ENCODE data around the gene NKX6-1. TPM values are rescaled to one million over a fixed set of nuclear protein-coding genes. Genes with fewer than 3 reads are reported as not detected.
A peak's percentile ranks its signal among the peaks of the same experiment; 100 is the strongest.

Gene NKX6-1
- total RNA-seq, 1 experiment from 2014 or later = 0.86 TPM

DNA sequence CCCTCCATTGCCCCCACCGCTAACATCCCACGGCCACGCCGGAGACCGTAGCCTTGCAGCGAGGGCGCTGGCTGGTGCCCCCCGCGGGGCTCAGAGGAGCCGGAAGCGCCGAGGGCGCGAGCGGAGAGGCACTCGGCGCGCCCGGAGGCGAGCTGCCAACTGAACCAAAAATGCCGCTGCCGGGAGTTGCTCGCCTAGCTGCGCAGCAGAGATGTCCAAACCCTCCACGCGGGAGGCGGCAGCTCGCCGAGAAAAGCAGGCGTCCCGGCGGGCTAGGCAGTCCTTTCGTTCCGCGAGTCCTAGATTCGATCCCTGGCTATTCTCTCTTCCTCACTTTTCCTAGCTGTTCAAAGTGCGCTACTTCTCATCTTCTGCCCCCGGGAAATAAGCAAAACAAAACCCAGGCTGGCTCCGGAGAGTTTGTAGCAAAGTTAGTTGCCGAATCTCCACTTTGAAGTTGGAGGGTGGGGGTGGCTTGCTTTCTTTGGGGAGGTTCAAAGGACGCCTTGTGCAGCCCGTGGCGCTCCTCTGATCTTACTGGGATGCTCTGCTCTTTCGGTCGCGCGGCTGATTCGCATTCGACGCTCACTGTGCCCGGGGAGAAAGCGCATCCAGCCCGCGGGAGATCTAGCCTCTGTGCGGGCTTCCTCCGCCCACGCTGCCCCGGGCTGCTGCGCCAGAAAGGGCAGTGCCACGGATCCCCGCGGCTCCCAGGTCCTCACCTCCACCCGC is 723 bp downstream of the NKX6-1 start:
- peak; percentile 36 for DNase-seq (ENCODE audit: low read depth)

DNA sequence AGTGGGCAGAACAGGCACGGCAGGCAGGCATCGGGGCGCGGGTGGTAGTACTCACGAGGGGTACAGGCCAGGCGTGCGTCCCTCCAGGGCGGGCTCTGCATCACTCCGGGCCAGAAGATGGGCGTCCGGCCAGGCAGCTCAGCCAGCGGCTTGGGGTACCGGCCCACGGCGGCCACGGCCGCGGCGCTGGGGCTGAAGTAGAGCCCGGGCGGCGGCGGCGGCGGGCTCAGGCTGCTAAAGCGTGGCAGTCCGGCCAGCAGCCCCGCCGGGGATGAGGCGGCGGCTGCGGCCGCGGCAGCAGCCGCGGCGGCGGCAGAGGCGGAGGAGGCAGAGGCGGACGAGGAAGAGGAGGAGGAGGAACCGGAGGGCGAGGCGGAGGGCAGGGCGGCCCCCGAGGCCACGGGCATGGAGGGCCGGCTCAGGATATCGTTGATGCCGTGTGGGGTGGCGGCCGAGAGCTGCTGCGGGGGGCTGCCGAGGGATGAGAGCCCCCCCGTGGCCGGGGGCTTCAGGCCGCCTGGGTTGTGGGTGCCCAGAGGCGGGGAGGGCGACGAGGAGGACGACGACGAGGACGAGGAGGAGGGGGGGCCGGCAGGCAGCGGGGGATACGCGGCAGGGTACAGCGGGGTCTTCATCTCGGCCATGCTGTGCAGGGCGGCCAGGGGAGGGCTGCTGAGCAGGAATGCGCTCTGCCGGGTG is 1.4 kb downstream of the NKX6-1 start:
- DNase-seq (ENCODE audit: low read depth) = no peak

DNA sequence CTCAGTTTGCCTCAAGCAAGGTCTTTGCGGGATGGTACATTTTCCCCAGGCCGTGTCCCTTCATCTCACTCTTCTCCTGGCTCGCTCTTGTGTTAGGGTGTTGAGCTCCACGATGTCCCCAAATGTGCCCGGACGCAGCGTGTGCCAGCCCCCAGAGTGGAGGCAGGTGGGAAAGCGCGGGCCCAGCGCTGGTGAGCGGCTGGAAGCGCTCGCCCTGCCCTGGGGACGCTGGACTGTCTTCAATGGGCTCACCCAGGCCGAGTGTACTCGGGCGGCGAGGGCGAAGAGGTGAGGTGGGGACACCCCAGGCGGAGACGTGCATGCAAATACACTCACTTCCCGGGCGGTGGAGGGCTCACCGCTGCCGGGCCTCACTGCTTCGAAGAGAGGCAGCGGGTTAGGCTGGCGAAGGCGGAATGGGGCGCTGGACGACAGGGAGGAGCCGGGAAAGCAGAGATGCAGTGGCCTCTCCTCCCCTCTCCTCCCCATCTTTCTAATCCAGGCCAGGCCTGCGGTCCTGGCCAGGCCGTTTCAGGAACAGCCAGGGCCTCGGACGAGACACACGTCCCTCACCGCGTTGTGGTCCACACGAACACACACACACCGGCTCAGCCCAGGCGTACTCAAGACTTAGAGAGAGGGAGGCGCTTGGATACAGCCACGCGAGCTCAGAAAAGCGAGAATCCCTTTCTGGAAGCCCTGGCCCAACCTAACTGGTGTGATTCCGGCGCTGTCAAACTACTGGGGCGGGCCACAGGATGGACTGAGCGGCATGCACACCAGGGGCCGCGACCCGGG is 2.2 kb downstream of the NKX6-1 start:
- DNase-seq (ENCODE audit: low read depth) = no peak

DNA sequence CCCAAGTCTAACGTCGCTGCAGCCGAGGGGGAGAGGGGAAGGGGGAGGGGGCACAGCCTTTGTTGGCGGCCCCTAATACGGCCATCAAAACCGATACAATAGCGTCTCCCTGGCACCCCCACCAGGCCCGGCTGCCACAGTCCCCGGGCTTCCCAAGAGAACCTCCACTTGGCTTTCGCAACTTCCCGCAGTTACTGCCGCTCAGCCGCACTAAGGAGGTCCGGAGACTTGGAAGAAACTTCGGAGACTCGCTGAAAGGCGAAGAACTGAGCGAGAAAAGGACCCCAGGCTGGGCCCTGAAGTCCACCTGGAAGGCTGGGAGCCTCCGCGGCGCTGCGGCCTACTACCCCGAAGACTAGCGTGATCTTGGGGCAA is 2.8 kb downstream of the NKX6-1 start:
- DNase-seq (ENCODE audit: low read depth) = no peak

DNA sequence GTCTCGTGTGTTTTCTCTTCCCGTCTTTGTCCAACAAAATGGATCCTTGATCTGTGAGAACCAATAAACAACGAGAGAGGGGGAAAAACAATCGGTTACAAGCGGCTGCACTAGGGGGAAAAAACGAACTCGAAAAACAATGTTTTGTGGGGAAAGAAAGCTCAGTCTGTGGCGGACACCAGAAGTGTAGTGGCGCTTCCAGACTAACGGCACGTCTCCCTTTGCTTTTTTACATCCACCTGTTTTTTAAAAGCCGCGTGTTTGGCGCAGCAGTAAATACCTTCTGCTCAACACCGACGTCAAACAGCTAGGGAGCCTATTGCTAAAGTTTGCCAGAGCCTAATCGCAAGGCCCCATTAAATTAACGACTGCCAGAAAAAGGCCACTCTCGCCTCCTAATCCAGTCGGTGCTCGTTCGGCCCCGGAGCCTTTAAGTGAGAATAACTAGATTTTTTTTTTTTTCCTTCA is 3.3 kb downstream of the NKX6-1 start:
- no peak for DNase-seq (ENCODE audit: low read depth)

DNA sequence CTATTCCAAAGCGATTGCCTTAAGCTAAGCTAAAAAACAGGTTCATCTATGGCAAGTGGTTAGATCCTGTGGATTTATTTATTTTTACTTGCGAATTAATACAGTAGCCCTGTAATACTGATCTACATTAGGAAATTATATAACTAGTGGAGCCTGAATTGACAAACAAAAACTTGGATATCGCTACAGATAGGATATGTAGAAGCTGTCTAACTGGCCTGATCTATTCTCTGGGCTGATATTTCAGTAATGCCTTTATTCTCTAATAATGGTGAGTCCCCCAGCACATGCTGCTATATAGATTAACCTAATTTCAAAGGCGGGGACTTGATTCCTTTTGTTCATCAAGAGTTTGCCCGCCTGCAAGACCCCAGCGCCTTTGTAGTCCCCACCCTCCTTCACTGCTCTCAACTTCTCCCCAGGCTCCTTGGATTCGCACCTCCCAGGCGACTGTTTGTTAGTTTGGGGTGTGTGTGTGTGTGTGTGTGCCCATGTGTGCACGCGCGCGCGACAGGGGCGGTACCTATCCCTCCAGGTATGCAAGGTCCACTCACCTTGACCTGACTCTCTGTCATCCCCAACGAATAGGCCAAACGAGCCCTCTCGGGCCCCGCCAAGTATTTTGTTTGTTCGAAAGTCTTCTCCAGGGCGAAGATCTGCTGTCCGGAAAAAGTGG is 3.8 kb downstream of the NKX6-1 start:
- no peak for DNase-seq (ENCODE audit: low read depth)

DNA sequence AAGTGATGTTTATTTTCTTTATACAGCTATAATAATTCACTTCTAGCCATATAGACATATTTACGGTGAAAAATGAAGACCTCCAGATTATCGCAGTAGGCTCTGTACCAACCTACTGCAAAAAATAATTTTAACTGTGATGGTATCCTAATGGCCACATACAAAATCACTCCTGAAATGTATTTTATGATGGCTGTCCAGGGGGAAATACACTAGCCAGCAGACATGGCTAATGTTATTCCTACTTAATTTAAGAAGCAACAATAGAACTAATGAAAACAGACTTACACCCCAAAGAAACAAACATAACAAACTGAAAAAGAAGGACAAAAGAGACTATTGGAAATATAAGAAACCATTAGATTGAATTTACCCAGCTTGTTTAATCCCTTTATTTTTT is 4.6 kb downstream of the NKX6-1 start:
- DNase-seq (ENCODE audit: low read depth) = no peak

DNA sequence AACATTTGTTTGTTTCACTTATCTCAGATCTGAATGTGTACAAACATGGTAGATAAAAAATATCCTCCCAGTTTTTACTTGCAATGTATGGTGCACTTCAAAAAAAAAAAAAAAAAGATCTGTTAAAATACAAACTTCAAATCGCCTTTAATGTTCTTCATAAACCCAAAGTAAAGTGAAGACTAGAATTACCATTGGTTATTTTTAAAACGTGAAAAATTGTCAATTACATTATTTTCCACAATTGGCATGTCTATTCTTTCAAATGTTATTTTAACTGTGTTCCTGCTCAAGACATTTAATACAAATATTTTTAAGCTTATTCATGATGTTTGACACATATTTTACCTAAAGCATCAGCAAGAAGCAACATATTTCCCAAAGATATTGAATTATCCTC is 5.0 kb downstream of the NKX6-1 start:
- DNase-seq (ENCODE audit: low read depth) = no peak

DNA sequence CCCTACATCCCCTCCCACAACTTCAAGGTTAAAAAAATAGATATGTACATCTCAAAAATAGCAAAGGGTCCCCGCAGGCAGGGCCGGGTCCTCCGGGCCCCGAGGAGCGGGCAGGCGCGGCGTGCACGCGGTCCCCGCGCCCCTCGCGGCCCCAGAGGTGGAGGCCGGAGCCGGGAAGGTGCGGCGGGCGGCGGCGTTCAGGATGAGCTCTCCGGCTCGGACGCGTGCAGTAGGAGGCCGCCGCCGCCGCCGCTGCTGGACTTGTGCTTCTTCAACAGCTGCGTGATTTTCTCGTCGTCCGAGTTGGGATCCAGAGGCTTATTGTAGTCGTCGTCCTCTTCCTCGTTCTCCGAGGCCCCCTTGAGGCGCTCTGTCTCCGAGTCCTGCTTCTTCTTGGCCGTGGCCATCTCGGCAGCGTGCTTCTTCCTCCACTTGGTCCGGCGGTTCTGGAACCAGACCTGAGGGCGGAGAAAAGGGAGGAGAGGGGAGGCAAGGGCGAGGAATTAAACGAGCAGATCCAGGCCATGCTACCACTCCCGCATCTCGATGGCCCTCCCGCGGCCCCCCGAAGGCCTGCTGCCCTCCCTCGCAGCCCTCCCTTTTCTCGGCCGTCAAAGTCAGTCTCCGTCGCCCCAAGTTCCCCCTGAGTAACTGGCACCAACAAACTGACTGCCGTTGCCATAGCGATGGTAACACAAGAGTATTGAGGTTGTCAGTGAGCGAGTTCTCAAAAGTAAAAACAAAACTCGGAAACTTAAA is 5.8 kb downstream of the NKX6-1 start:
- no peak for DNase-seq (ENCODE audit: low read depth)

DNA sequence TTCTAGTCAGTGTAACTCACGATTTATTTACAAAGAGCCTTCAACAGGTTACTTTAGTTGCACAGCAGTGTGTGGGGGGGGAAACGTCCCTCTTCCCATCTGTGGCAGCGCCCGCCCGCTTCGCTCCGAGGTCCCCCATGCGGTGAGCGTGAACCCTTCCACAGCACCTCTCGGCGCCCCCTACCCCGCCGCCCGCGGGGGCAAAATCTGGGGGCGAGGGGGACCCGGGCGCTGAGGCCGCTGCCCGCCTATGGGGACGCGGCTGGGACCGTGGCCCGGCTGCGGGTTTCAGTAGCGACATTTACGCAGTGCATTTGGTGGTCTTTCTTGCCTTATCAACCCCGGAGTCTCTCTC is 6.4 kb downstream of the NKX6-1 start:
- DNase-seq (ENCODE audit: low read depth) = no peak

DNA sequence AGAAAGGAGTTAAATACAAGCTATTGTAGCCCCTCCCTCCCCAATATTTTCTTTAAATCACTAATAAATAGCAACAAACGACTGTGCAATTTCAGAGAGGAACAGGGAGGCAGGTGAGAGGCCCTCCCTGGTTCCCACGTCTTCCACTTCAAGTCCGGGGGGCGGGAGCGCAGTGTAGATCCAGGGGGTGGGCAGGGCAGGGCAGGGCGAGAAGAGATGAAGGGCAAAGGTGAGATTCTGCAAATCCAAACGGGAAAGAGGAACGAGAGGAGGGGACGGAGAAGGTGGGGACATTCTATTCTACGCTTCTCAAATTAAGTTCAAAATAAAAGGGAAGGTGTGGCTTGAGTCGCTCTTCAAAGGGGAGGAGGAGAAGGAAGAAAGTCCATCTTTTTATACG is 6.8 kb downstream of the NKX6-1 start:
- no peak for DNase-seq (ENCODE audit: low read depth)

DNA sequence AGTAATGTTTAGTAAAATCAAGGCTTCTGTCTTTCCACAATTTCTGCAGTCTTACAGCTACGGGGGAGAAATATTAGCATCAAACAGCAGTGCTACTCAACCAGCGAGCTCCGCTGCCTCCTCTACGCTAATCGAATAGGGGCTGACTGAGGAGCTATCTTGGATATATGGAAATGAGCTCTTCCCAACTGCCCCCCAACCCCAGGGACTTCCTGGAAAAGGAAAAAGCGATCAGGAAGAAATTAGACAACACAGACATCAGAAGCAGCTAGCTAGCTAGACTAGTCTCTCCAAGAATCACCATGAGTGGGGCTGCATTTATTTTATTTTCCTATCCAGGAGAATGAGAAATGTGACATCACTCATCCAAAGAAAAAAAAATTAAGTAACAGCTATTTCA is 7.6 kb downstream of the NKX6-1 start:
- DNase-seq (ENCODE audit: low read depth) = no peak

DNA sequence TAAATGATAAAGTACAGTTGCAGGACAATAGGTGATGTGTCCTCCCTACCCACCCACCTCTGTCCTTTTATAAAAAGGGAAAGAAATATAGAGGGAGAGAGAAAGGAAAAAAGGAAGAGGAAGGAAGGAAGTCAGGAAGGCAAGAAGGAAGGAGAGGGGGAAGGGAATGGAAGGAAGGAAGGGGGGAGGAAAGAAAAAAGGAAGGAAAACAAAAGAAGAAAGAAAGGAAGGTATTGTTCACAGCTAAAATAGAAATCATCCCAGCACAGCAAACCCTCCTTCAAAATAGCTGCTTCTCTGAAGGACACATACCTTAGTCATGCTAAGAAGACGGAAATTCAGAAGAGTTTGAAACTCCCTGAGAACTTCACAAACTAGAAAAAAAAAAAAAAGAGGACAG is 8.4 kb downstream of the NKX6-1 start:
- no peak for DNase-seq (ENCODE audit: low read depth)

DNA sequence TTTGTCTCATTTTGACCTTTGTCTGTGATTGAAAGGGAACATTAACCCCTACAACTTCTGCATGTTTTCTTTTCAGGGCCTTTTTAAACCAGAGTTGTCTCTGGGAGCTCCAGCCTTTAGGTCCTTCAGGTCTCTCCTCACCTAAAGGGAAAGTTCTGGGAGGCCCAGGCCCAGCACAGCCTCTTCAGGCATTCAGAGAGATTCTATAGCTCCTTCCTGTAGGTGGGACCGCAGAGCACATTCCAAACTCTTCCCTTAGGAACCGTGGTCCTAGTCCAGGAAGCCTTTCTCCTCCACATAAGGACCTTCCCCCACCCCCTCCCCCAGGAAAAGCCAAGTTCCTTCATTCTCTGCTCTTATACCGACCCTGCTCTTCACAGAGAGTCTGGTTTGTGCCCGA is 14.9 kb downstream of the NKX6-1 start:
- no peak for DNase-seq (ENCODE audit: low read depth)

DNA sequence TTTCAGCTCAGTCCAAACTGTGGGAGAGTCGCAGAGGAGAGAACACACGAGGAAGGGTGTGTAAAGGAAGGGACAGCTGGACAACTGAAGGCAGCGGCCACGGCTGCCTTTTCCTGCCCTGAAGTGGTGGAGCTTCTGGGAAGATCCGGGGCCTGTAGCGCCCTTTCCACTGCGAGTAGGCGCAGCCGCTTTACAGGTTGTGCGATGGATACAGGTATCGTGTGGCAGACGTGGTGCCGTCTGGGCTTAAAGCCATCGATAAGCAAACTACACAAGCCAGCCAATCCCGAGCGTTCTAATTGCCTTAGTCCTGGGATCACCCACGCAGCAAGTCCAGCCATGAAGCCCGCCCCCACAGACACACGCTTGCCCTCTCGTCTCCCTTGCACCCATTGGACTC is 15.4 kb downstream of the NKX6-1 start:
- DNase-seq (ENCODE audit: low read depth) = no peak

DNA sequence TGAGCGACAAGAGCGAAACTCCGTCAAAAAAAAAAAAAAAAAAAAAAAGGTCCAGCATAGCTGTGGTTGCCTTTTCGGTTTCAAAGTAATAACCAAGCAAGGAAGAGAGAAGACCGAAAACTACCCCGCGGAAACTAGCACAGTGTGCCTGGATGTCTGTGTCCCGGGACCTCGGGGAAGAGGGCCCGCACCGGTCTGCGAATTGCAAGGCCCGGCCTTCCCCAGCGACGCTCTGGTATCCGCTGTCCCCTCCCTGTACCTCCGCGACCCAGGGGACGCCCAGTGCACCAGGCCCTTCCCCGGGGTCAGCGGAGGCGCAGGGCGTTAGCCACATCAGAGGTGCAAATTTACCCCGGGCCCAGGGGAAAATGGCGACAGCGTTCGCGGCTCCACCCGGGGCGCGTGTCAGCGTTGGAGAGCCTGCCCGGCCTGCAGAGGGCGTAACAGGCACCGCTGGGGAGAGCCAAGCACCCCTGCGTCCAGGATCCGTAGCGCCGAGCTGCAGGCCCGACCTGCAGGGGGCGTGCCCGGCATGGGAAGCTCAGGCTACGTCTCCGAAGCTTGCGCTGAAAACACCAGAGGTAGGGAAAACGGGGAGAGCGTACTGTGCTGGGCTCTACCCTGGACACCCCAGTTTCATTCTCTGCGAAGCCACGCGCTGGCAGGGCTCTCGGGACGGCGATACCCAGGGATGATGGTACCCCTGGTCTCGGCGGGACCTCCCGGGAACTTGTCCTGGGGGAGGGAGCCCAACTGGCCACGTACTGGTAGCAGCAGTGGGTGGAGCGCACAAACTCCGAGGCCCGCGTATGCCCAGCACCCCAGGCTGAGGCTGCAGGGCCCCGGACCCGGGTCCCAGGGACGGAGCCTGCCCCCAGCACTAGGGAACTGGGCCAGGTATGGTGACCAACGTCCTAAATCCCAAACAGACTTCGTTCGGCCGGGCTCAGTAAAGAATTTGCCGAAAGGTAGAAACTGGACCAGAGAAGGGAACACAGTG is 16.2 kb downstream of the NKX6-1 start:
- no peak for DNase-seq (ENCODE audit: low read depth)

DNA sequence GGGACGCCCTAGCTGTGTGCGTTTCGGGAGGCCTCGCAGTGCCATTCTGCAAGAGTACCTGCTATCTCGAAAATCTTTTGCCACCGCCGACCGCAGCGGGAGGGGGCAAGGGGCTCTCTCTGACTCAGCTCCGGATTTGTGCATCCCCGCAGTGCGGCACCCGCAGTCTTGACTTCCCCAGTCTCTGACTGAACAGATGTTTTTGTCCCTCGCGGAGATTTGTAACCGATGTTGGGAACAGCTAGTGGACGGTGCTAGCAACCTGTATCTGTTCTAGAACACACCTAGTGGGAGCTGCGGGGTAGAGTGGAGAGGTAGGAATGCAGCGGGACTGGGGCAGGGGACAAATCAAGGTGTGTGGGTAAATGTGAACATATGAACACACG is 17.2 kb downstream of the NKX6-1 start:
- no peak for DNase-seq (ENCODE audit: low read depth)

DNA sequence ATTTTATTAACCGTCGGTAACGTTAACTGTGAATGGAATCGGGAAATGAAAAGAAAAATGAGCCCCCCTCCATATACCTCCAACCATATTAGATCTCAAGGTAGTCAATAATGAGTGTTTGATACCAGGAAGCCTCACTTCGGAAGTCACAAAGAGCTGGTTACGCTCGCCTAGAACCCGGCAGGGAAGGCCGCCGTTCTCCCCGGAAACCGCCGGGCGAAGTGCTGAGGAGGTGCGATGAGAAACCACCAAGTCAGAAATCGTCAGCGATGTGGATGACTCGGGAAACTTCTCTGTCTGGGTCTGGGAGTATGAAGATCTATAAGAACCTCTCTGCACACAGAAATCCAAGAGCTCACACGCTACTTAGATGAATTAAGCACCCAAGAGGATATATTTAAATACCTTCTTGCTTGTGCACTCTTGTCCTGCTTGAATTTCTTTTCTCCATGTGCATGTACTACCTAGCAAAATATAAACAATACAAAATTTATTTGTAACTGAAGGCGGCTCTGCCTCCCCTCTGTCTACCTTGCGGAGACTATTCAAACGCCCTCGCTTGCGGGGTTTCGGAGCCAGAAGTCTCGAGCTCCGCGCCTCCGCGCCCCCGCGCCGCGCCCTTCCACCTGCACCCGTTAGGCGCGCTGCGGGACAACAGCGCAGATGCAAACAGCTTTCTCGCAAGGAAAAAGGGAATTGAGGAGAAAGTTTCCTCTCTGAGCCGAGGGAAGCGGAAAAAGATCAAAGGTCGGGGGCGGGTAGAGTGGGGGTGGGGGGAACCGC is 17.8 kb downstream of the NKX6-1 start:
- no peak for DNase-seq (ENCODE audit: low read depth)

DNA sequence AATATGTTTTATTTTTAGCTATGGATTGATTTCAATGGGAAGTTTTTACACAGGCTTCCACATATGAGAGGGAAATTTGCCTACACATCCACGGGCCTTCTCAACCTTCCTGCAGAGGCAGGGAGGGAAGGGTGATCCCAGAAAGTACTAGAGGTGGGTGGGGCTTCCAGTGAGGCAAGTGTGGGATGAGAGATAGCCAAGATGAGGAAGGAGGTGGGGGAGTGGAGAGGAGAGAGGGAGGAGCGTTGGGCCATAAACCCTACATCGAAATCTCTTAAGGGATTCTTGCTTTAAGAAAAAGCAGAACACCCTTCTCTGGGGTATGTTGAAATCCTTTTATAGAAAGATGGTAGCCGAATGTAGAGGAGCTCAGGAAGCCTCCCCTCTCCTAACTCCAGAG is 19.0 kb downstream of the NKX6-1 start:
- no peak for DNase-seq (ENCODE audit: low read depth)
